DOHH2 (cell line): ENCODE results near the gene CAV1.

Experiments
- CTCF ChIP-seq: fragments of 200-600 bp; sonication (generic); IDR thresholded peaks from one replicate; pipeline ENCODE4 v1.5.1; 2014; ENCODE audit warnings: antibody characterized with exemption, mild to moderate bottlenecking, low read depth, low read length; ENCODE audit not compliant: poor library complexity, severe bottlenecking
- EZH2phosphoT487 ChIP-seq: fragments of 200-600 bp; sonication (generic); IDR thresholded peaks from 2 replicates; pipeline ENCODE4 v1.6.1; 2017; ENCODE audit warnings: borderline replicate concordance, mild to moderate bottlenecking, antibody characterized with exemption, low read length, moderate library complexity, mixed read lengths

- TF ChIP-seq CTCF (no peak), EZH2phosphoT487 (no peak)
These were observed 35.5 kb downstream of the CAV1 start for GRCh38 chr7:116560021-116560970.
